NCI-H2227 treated with DMSO at 0.1 percent for 48 hours (cell line): ENCODE data around the gene PSMC3IP.
"Not testable (repeated sequence)": the region's sequence is repeated elsewhere in the genome, so short reads cannot be mapped to it uniquely, and the experiment has no call there.

ENCODE experiments used
- DNase-seq: peaks from one replicate; lab custom pipeline; 2025; lab: John Stamatoyannopoulos, UW

The PSMC3IP gene

GRCh38 chr17:42561897-42562387, 15.6 kb downstream of the PSMC3IP start, which contains the start of gene COASY:
TSS of gene COASY (plus strand) at chr17:42562148. CDS start at chr17:42562623, 475 bp downstream.
- peak; percentile 95 for DNase-seq

GRCh38 chr17:42560246-42560645, 17.3 kb downstream of the PSMC3IP start:
- no peak for DNase-seq

- no peak for DNase-seq
Measured at GRCh38 chr17:42559075-42559474, 18.5 kb downstream of the PSMC3IP start.

- DNase-seq: not testable (repeated sequence)
Measured at GRCh38 chr17:42555961-42556617, 21.4 kb downstream of the PSMC3IP start.

GRCh38 chr17:42555122-42555622, 22.4 kb downstream of the PSMC3IP start:
- DNase-seq: no peak

- peak; percentile 83 for DNase-seq
Measured at GRCh38 chr17:42554250-42555121, 23.0 kb downstream of the PSMC3IP start.

- no peak for DNase-seq
Measured at GRCh38 chr17:42553866-42554249, 23.7 kb downstream of the PSMC3IP start.

- DNase-seq: no peak
Measured at GRCh38 chr17:42553161-42553818, 24.2 kb downstream of the PSMC3IP start.

GRCh38 chr17:42552736-42553135, 24.8 kb downstream of the PSMC3IP start, which contains the start of gene HSD17B1:
TSS of gene HSD17B1 (plus strand) at chr17:42552923. CDS start at chr17:42552934, 11 bp downstream.
- not testable (repeated sequence) for DNase-seq

GRCh38 chr17:42548993-42549755, 28.4 kb downstream of the PSMC3IP start:
- no peak for DNase-seq

GRCh38 chr17:42548070-42548837, 29.3 kb downstream of the PSMC3IP start:
- DNase-seq: no peak

- DNase-seq: no peak
Measured at GRCh38 chr17:42547698-42548069, 29.8 kb downstream of the PSMC3IP start.

- no peak for DNase-seq
Measured at GRCh38 chr17:42547001-42547461, 30.5 kb downstream of the PSMC3IP start.

GRCh38 chr17:42545755-42546505, 31.6 kb downstream of the PSMC3IP start:
- not testable (repeated sequence) for DNase-seq

GRCh38 chr17:42544874-42545283, 32.6 kb downstream of the PSMC3IP start:
- DNase-seq: no peak

- DNase-seq: no peak
Measured at GRCh38 chr17:42543190-42544079, 34.1 kb downstream of the PSMC3IP start.

- no peak for DNase-seq
Measured at GRCh38 chr17:42541041-42541833, 36.3 kb downstream of the PSMC3IP start.

GRCh38 chr17:42540558-42540957, 37.0 kb downstream of the PSMC3IP start:
- DNase-seq: not testable (repeated sequence)
